ENCODE measurements around the gene FBN1.

FBN1 gene

DNA sequence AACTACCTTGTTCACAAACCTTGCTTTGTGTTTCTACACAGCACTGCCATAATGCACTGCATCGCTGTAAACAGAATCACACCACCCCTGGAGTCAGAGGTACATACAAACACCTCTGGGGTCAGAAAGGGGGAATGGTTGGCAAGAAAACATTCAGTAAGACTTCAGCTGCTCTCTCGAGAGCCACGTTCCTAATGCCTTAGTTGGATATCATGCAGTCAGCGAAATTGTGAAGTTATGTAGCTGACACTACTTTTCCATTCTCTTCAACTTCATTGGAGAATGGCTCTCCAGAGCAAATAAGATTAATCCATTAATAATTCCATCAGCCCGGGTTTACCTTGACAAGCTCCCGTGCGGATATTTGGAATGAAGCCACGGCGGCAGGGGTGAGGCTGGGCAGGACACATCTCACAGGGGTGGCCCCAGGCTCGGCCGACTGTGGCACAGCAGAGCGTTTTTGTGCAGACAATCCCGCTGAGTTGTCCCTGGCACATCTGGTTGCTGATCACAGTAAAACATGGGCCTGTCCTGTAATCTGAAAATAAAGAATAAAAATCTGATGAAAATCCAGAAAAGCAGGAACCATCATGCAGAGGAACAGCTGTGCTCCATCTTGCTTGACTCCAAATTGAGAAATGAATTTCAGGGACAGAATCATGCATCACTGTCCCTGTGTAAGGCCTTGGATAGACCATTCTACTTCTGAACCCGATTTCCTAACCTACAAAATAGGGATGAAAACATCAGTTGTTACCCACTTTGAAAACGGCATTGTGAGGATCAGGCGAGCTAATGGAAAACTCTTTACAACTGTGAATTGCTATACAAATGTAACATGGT lies 108.0 kb downstream of the FBN1 start:
- H3K36me3 Mint-ChIP-seq (ENCODE audit: low read depth) = no peaks in the 10 kb centered on the region

DNA sequence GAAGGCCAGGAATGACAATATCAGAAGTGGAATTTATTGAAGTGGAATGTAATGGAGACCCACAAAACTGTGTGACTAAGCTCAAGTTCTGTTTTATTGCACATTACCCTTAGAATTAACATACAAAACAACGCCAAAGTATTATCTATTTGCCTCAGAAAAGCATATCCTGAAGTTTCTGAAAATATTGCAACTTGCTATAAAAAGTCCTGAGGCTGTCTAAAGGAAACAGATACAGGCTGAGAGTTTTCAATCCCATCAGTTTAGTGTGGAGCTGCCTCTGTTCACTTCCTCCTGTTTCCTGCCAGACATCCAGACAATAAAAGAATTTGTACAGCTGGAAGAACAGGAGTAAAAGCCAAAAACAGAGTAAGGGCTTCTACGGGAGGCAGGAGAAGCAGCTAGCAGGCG lies 108.8 kb downstream of the FBN1 start:
- Mint-ChIP-seq H3K36me3 (ENCODE audit: low read depth) (no peaks in the 10 kb centered on the region), H3K27me3 (ENCODE audit: low read depth) (no peaks in the 10 kb centered on the region), H3K4me1 (ENCODE audit: low read depth) (no peaks in the 10 kb centered on the region), H3K4me3 (no peak overlapping the region), H3K9me3 (no peaks in the 10 kb centered on the region), H3K27ac (no peak overlapping the region)
- no peak for DNase-seq (ENCODE audit: low spot score)

More for the DNA sequence above, 108.0 kb downstream of the FBN1 start:
- no peak for DNase-seq (ENCODE audit: low spot score)
- no peaks in the 10 kb centered on the region for H3K4me1 Mint-ChIP-seq (ENCODE audit: low read depth)
- H3K4me3 Mint-ChIP-seq = no peak overlapping the region
- H3K9me3 Mint-ChIP-seq = no peaks in the 10 kb centered on the region
- H3K27me3 Mint-ChIP-seq (ENCODE audit: low read depth) = no peaks in the 10 kb centered on the region
- H3K27ac Mint-ChIP-seq = no peak overlapping the region

DNA sequence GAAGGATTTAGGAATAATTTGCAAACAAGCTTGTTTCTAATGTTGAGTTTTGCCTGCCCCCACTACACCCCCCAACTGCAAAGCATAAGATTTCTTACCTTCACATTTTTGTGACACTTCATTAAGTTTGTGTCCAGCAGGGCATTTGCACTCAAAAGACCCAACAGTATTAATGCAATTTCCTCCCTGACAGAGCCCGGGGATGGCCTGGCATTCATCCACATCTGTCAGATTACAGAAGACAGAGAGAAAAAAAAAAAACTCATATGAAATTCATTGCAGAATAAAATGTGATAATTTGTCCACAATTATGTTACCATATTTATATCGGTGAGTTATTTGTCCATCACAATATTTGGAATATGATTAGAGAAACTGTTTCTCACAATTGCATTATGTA lies 111.5 kb downstream of the FBN1 start:
- H3K36me3 Mint-ChIP-seq (ENCODE audit: low read depth) = no peaks in the 10 kb centered on the region
- no peak for DNase-seq (ENCODE audit: low spot score)
- no peaks in the 10 kb centered on the region for H3K27me3 Mint-ChIP-seq (ENCODE audit: low read depth)
- H3K9me3 Mint-ChIP-seq = no peaks in the 10 kb centered on the region
- H3K4me1 Mint-ChIP-seq (ENCODE audit: low read depth) = no peaks in the 10 kb centered on the region
- H3K4me3 Mint-ChIP-seq = no peak overlapping the region
- no peak overlapping the region for H3K27ac Mint-ChIP-seq

DNA sequence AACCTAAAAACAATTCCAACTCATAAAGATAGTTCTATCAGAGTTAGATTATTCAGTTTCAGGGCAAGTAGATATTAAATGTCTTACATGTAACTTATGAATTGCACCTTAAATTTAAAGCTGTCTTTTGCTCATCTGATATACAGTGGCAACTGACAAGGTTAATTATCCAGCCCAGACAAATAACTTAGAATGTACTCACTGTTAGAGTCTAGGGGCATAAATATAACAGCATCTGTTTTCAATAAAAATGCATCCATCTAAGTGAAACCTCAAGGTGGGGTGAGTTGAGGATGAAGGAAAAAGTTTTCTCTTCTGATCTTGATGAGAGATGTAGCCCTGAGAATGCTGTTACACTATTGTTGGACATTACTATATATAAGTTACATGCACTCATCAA lies 112.6 kb downstream of the FBN1 start:
- Mint-ChIP-seq H3K9me3 (no peaks in the 10 kb centered on the region), H3K27me3 (ENCODE audit: low read depth) (no peaks in the 10 kb centered on the region), H3K27ac (no peak overlapping the region), H3K36me3 (ENCODE audit: low read depth) (no peaks in the 10 kb centered on the region), H3K4me1 (ENCODE audit: low read depth) (no peaks in the 10 kb centered on the region), H3K4me3 (no peak overlapping the region)
- no peak for DNase-seq (ENCODE audit: low spot score)

GRCh38 chr15:48530528-48530927 lies 115.0 kb downstream of the FBN1 start:
- no peaks in the 10 kb centered on the region for H3K9me3 Mint-ChIP-seq
- no peak for DNase-seq (ENCODE audit: low spot score)
- H3K27ac Mint-ChIP-seq = no peak overlapping the region
- H3K4me1 Mint-ChIP-seq (ENCODE audit: low read depth) = no peaks in the 10 kb centered on the region
- no peaks in the 10 kb centered on the region for H3K36me3 Mint-ChIP-seq (ENCODE audit: low read depth)
- H3K4me3 Mint-ChIP-seq = no peak overlapping the region
- H3K27me3 Mint-ChIP-seq (ENCODE audit: low read depth) = no peaks in the 10 kb centered on the region

DNA sequence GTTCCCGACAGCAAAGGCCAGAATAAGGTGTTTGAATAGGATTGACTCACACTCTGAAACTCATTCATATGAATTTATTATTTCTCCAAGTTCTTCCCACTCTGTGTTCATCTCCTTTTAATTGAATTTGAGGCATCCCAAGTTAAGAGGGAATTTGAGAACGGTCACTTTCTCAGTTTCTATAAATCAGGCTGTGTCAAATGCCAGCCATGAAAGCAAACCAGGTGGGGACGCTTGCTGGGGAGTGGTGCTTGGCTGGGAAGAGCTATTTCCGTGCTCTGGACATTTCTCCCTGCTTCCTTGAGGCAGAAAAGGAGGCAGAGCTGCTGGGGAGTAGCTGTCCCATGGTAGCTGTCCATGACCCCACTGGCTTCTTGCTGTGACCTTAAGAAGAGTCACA lies 116.6 kb downstream of the FBN1 start:
- Mint-ChIP-seq H3K4me3 (no peak overlapping the region), H3K36me3 (ENCODE audit: low read depth) (no peaks in the 10 kb centered on the region), H3K27ac (no peak overlapping the region), H3K27me3 (ENCODE audit: low read depth) (no peaks in the 10 kb centered on the region), H3K4me1 (ENCODE audit: low read depth) (no peaks in the 10 kb centered on the region), H3K9me3 (no peaks in the 10 kb centered on the region)
- DNase-seq (ENCODE audit: low spot score) = no peak

DNA sequence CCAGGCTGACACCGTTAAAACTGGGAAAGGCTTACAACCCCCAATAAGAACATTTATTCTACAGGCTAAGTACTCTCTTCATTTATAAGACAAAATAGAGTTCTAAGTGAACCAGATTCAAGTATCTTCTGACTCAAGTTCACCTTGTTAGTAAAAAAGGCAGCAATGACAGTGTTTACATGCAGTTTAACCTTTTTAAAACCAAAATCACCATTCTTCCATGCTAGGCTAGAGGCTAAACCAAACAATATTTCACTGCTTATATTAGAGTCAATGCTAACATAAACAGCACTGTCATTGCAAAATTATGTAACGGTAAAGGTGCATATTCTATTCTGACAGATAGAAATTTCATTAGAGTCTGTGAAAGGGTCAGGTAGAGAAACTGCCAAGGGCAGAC lies 118.0 kb downstream of the FBN1 start:
- DNase-seq (ENCODE audit: low spot score) = no peak
- Mint-ChIP-seq H3K4me3 (no peak overlapping the region), H3K27ac (no peak overlapping the region), H3K36me3 (ENCODE audit: low read depth) (no peaks in the 10 kb centered on the region), H3K4me1 (ENCODE audit: low read depth) (no peaks in the 10 kb centered on the region), H3K9me3 (no peaks in the 10 kb centered on the region), H3K27me3 (ENCODE audit: low read depth) (no peaks in the 10 kb centered on the region)

- Mint-ChIP-seq H3K4me3 (no peak overlapping the region), H3K36me3 (ENCODE audit: low read depth) (no peaks in the 10 kb centered on the region), H3K27ac (no peak overlapping the region), H3K4me1 (ENCODE audit: low read depth) (no peaks in the 10 kb centered on the region), H3K9me3 (no peaks in the 10 kb centered on the region), H3K27me3 (ENCODE audit: low read depth) (no peaks in the 10 kb centered on the region)
- no peak for DNase-seq (ENCODE audit: low spot score)
These were observed 122.6 kb downstream of the FBN1 start for GRCh38 chr15:48522911-48523310.

GRCh38 chr15:48522123-48522522 lies 123.4 kb downstream of the FBN1 start:
- Mint-ChIP-seq H3K9me3 (no peaks in the 10 kb centered on the region), H3K27ac (no peak overlapping the region), H3K4me3 (no peak overlapping the region), H3K27me3 (ENCODE audit: low read depth) (no peaks in the 10 kb centered on the region), H3K36me3 (ENCODE audit: low read depth) (no peaks in the 10 kb centered on the region), H3K4me1 (ENCODE audit: low read depth) (no peaks in the 10 kb centered on the region)
- DNase-seq (ENCODE audit: low spot score) = no peak

GRCh38 chr15:48520376-48521155 lies 124.9 kb downstream of the FBN1 start:
- H3K4me3 Mint-ChIP-seq = no peak overlapping the region

DNA sequence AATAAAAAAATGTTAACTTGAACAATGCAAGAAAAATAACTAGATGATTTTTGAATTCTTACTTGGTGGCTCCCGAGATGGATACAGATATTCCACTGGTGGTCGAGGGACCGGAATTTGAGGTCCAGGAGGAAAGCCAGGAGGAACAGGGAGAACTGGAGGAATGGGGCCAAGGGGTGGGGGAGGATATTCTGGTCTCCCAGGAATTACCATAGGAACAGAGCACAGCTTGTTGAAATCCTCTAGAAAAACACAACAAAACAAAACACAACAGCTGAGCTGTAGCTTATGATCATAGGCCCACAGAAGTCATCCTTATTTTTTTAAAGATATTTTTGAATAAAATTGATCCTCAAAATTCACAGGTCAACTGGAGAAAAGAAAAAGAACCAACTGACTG lies 129.4 kb downstream of the FBN1 start:
- no peaks in the 10 kb centered on the region for H3K27me3 Mint-ChIP-seq (ENCODE audit: low read depth)
- no peaks in the 10 kb centered on the region for H3K9me3 Mint-ChIP-seq
- no peaks in the 10 kb centered on the region for H3K4me1 Mint-ChIP-seq (ENCODE audit: low read depth)
- H3K27ac Mint-ChIP-seq = no peak overlapping the region
- no peaks in the 10 kb centered on the region for H3K36me3 Mint-ChIP-seq (ENCODE audit: low read depth)
- DNase-seq (ENCODE audit: low spot score) = no peak
- no peak overlapping the region for H3K4me3 Mint-ChIP-seq

More at GRCh38 chr15:48520376-48521155, 124.9 kb downstream of the FBN1 start:
- DNase-seq (ENCODE audit: low spot score) = no peak
- Mint-ChIP-seq H3K4me1 (ENCODE audit: low read depth) (no peaks in the 10 kb centered on the region), H3K27me3 (ENCODE audit: low read depth) (no peaks in the 10 kb centered on the region), H3K9me3 (no peaks in the 10 kb centered on the region), H3K36me3 (ENCODE audit: low read depth) (no peaks in the 10 kb centered on the region), H3K27ac (no peak overlapping the region)

DNA sequence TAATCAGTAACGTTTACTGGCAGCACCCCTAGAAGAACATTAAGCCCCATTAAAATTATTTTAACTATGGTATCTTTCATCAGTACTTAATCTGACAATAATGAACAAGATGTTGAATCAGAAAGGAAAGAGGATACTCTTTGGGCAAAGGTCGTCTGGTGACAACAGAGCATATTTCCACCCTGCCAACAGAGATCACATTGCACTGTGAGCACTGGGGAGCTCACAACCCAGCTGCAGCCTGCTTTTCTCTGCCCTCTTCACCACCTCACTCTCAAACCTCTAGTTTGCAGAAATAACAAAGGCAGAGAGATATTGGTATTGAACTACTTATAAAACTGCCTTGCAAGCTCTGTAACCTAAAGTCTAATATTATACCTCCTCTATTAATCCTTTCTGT lies 130.0 kb downstream of the FBN1 start:
- no peaks in the 10 kb centered on the region for H3K36me3 Mint-ChIP-seq (ENCODE audit: low read depth)
- no peak overlapping the region for H3K27ac Mint-ChIP-seq
- H3K4me3 Mint-ChIP-seq = no peak overlapping the region
- H3K9me3 Mint-ChIP-seq = no peaks in the 10 kb centered on the region
- no peaks in the 10 kb centered on the region for H3K4me1 Mint-ChIP-seq (ENCODE audit: low read depth)
- no peaks in the 10 kb centered on the region for H3K27me3 Mint-ChIP-seq (ENCODE audit: low read depth)
- no peak for DNase-seq (ENCODE audit: low spot score)

DNA sequence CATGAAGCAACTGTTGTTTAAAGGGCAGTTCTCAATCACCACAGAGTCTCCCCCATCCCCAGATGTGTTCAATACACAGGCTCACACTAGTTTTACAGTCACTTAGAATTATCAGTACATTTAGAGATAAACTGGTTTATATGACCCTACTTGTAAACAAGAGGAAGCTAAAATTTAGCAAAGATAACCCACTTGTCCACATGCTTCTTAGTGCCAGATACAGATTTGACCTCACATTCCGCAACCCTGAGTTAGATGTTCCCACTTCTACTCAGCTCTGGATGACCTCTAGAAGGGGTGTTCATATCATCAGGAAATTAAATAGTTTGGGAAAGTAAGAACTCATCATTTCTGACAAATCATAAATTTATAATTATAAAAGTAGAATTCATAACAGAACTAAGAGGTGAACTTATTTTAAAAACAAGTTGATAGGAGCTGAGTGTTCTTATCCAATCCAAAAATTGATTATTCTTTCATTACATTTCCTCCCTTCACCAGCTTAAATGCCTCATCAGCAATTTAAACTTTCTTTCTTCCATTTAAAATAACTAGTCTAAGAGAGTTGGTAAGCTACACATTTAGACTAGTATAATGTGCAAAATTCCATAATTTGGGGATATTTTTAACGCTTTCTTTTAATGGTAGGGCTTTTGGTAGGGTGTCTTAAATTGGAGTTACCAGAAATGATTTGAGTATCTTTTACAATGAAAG lies 131.2 kb downstream of the FBN1 start:
- Mint-ChIP-seq H3K27ac (no peak overlapping the region), H3K9me3 (no peaks in the 10 kb centered on the region), H3K27me3 (ENCODE audit: low read depth) (no peaks in the 10 kb centered on the region), H3K36me3 (ENCODE audit: low read depth) (no peaks in the 10 kb centered on the region), H3K4me3 (no peak overlapping the region), H3K4me1 (ENCODE audit: low read depth) (no peaks in the 10 kb centered on the region)
- no peak for DNase-seq (ENCODE audit: low spot score)

- no peaks in the 10 kb centered on the region for H3K4me1 Mint-ChIP-seq (ENCODE audit: low read depth)
- no peaks in the 10 kb centered on the region for H3K9me3 Mint-ChIP-seq
- H3K36me3 Mint-ChIP-seq (ENCODE audit: low read depth) = no peaks in the 10 kb centered on the region
- H3K27me3 Mint-ChIP-seq (ENCODE audit: low read depth) = no peaks in the 10 kb centered on the region
- no peak for DNase-seq (ENCODE audit: low spot score)
- no peak overlapping the region for H3K27ac Mint-ChIP-seq
- H3K4me3 Mint-ChIP-seq = no peak overlapping the region
These were observed 134.5 kb downstream of the FBN1 start for GRCh38 chr15:48510976-48511375.
